Lower leg skin (tissue), 3 donors: Measurements from ENCODE around the gene PLP2.

ENCODE experiments used
- CTCF ChIP-seq, 3 donors: fragments of 450-650 bp; IDR thresholded peaks; one replicate each; pipeline ENCODE4 v1.5.1; 2016; ENCODE audit warnings: antibody characterized with exemption in 3 of 3, mild to moderate bottlenecking in 3 of 3, moderate library complexity in 2 of 3
- POLR2A ChIP-seq, 2 donors: fragments of 450-650 bp; IDR thresholded peaks; one replicate each; pipeline ENCODE4 v1.6.1; 2016 to 2017; ENCODE audit warnings: antibody characterized with exemption in 2 of 2, mild to moderate bottlenecking in 1 of 2, moderate library complexity in 1 of 2

GRCh38 chrX:49167740-49168108 is 4.0 kb upstream of the PLP2 start:
- TF ChIP-seq CTCF (IDR thresholded peaks at IDR 0.05) (no peak), POLR2A (IDR thresholded peaks at IDR 0.05) (no peak)
